GM12878 (cell line): Measurements from ENCODE around the gene EFHD1.

ENCODE experiments used
- ATF7 ChIP-seq: fragments of 450-650 bp; IDR thresholded peaks from 2 replicates; pipeline ENCODE4 v1.6.1; 2016; ENCODE audit warnings: low read depth, mild to moderate bottlenecking
- EZH2 ChIP-seq: IDR thresholded peaks from 2 replicates; pipeline ENCODE4 v1.6.1; 2012; ENCODE audit warnings: low read depth, mild to moderate bottlenecking, control low read depth, inconsistent platforms, low read length, borderline replicate concordance; ENCODE audit not compliant: control insufficient read depth
- GABPA ChIP-seq: IDR thresholded peaks from 2 replicates; pipeline ENCODE4 v1.6.1; 2014; ENCODE audit warnings: antibody characterized with exemption, low read depth, mild to moderate bottlenecking, inconsistent platforms
- MXI1 ChIP-seq: fragments of 150-350 bp; IDR thresholded peaks from 2 replicates; pipeline ENCODE4 v1.6.1; 2011; ENCODE audit warnings: low read depth, mild to moderate bottlenecking, inconsistent platforms, low read length, improper control_type of control experiment
- MYC ChIP-seq: IDR thresholded peaks from 2 replicates; pipeline ENCODE4 v1.6.1; 2011; ENCODE audit warnings: mild to moderate bottlenecking, low read length, moderate library complexity, inconsistent platforms; ENCODE audit not compliant: insufficient read depth, insufficient replicate concordance, insufficient read length, severe bottlenecking
- POLR2A ChIP-seq: IDR thresholded peaks from 2 replicates; pipeline ENCODE4 v1.6.1; 2011; ENCODE audit warnings: low read depth, mild to moderate bottlenecking, low read length
- POLR2AphosphoS5 ChIP-seq: IDR thresholded peaks from 2 replicates; pipeline ENCODE4 v1.6.1; 2011; ENCODE audit warnings: mild to moderate bottlenecking, low read length, inconsistent platforms
- ZNF217 ChIP-seq: fragments of 450-650 bp; IDR thresholded peaks from 2 replicates; pipeline ENCODE4 v1.6.1; 2017; ENCODE audit warnings: antibody characterized with exemption, mild to moderate bottlenecking
- TF ChIP-seq, protein P1 (sequence below), 3 experiments: IDR thresholded peaks in 2 of 3; conservative IDR thresholded peaks in 1 of 3; 2 replicates each; pipeline ENCODE4 v1.5.1; 2011; ENCODE audit warnings: low read depth in 3 of 3, low read length in 3 of 3, mild to moderate bottlenecking in 3 of 3, control low read depth in 2 of 3, moderate library complexity in 2 of 3, inconsistent platforms in 1 of 3, mixed read lengths in 1 of 3; ENCODE audit not compliant: control insufficient read depth in 2 of 3, insufficient read depth in 1 of 3; ENCODE audit errors: extremely low read depth in 1 of 3
- TF ChIP-seq, protein P2 (sequence below): IDR thresholded peaks from 2 replicates; pipeline ENCODE4 v1.6.1; 2012; ENCODE audit warnings: low read depth, low read length, improper control_type of control experiment

DNA sequence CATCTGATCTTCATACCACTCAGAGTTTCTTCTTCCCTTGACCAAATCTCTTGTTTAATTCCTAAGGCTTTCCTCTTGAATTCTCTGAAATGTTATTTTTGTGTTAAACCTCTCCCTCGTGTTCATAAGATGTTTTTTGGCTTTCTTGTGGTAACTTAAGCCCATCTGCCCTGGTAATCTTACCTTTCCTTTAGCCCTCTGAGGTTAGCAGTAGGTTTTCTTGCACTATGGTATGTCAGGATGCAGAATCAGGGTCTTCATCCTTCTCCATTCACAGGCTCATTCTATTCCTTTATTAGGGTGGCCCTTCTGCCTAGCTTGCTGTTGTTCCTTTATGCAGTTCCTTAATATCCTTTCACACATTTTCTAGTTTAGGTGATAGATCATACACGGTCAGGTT is 87.9 kb downstream of the EFHD1 start:
- no peak for TF ChIP-seq POLR2AphosphoS5
- TF ChIP-seq, protein P1, sequence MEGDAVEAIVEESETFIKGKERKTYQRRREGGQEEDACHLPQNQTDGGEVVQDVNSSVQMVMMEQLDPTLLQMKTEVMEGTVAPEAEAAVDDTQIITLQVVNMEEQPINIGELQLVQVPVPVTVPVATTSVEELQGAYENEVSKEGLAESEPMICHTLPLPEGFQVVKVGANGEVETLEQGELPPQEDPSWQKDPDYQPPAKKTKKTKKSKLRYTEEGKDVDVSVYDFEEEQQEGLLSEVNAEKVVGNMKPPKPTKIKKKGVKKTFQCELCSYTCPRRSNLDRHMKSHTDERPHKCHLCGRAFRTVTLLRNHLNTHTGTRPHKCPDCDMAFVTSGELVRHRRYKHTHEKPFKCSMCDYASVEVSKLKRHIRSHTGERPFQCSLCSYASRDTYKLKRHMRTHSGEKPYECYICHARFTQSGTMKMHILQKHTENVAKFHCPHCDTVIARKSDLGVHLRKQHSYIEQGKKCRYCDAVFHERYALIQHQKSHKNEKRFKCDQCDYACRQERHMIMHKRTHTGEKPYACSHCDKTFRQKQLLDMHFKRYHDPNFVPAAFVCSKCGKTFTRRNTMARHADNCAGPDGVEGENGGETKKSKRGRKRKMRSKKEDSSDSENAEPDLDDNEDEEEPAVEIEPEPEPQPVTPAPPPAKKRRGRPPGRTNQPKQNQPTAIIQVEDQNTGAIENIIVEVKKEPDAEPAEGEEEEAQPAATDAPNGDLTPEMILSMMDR (IDR thresholded peaks at IDR 0.05 in 2 of 3, conservative IDR thresholded peaks at IDR 0.05 in 1 of 3; ENCODE audit: control insufficient read depth in 2 of 3, extremely low read depth in 1 of 3, insufficient read depth in 1 of 3, low read depth in 3 of 3, low read length in 3 of 3), result no peak
- no peak for TF ChIP-seq POLR2A
- TF ChIP-seq, protein P2, sequence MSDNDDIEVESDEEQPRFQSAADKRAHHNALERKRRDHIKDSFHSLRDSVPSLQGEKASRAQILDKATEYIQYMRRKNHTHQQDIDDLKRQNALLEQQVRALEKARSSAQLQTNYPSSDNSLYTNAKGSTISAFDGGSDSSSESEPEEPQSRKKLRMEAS, result no peak
- no peak for TF ChIP-seq MXI1
- no peak for TF ChIP-seq EZH2
- TF ChIP-seq ATF7, result no peak
- no peak for TF ChIP-seq MYC
- TF ChIP-seq GABPA, result no peak
- no peak for TF ChIP-seq ZNF217
